ENCODE data around the gene ETV7.
"Not testable (repeated sequence)": the region's sequence is repeated elsewhere in the genome, so short reads cannot be mapped to it uniquely, and the experiment has no call there.

Gene ETV7

GRCh38 chr6:36382976-36383375 lies 4.5 kb downstream of the ETV7 start:
- DNase-seq = no peak

GRCh38 chr6:36381502-36382389 lies 5.7 kb downstream of the ETV7 start:
- no peak for DNase-seq

- DNase-seq = no peak
Observed at GRCh38 chr6:36380166-36380565, 7.3 kb downstream of the ETV7 start.

DNA sequence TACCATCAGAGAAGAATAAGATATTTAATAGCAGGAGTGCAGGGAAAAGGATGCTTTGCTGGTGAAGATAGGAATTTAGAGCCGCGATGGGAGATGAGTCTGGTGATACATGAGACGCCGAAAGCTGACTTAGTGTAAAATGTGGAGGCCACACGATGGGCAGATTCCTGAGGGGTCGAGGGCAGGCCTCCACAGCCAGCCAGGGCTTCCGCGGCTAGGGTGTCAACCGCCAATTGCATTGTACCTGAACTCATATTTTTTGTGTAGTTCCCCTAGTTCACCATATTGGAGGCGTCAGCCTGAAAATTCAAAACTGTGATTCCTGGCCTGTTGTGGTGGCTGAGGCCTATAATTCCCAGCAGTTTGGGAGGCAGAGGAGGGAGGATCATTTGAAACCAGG lies 8.5 kb downstream of the ETV7 start:
- DNase-seq = no peak

- DNase-seq = no peak
Observed at GRCh38 chr6:36378243-36378920, 9.1 kb downstream of the ETV7 start.

DNA sequence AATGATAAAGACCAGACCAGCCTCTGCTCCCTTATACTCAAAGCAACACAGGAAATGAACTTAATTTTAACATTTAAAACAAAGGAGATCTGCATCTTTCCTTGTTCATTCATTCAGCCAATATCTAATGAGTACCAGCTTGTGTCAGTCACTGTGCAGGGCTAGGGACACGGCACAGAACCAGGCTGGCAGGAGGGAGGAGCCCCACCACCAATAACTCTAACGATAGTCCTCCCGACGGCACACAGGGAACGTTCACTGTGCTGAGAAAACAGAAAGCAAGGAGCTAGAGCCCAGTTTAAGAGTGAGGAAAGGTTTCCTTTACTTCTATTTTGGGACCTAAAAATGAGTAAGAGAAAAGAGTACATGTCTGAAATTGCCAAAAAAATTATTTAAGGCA lies 9.9 kb downstream of the ETV7 start:
- no peak for DNase-seq

- no peak for DNase-seq
Observed at GRCh38 chr6:36376742-36377141, 10.7 kb downstream of the ETV7 start.

GRCh38 chr6:36376183-36376582 lies 11.3 kb downstream of the ETV7 start:
- no peak for DNase-seq

DNA sequence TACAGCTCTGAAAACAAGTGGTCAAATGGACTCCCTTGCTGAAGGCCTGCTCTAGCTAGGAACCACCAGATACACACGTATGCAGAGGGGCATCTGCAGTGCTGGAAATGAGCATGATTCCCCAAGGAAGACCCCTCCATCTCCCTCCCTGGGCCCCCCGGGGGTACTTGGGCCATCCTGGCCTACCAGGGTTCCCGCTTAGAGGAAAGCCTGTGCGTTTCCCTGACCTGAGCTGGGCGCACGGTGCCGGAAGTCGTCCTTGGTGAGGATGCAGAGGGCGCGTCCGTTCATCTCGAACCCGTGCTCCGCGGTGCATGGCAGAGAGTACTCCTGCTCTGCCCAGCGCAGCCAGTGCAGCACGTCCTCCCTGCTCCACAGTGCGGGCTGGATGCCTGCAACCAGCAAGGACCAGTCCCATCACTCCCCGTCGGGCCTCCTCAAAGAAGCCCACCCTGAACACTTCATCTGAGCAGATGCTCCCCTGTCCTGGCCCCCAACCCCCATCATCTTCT lies 11.8 kb downstream of the ETV7 start:
- no peak for DNase-seq

DNA sequence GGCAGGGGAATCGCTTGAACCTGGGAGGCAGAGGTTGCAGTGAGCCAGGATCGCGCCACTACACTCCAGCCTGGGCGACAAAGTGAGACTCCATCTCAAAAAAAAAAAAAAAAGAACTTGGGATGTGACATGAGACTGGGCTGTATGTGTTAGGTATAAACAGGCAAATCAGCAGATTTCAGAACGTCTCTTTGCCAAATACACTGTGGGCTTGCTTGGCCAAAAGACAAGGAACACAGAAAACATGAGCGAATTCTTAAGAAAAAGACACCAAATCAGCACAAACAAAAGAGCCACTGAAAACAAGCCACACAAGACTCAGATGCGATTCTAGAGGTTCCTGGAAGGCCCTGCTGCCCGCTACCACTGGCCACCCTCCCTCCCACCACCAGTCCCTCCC lies 12.5 kb downstream of the ETV7 start:
- no peak for DNase-seq

- DNase-seq = no peak
Observed at GRCh38 chr6:36374194-36374593, 13.3 kb downstream of the ETV7 start.

DNA sequence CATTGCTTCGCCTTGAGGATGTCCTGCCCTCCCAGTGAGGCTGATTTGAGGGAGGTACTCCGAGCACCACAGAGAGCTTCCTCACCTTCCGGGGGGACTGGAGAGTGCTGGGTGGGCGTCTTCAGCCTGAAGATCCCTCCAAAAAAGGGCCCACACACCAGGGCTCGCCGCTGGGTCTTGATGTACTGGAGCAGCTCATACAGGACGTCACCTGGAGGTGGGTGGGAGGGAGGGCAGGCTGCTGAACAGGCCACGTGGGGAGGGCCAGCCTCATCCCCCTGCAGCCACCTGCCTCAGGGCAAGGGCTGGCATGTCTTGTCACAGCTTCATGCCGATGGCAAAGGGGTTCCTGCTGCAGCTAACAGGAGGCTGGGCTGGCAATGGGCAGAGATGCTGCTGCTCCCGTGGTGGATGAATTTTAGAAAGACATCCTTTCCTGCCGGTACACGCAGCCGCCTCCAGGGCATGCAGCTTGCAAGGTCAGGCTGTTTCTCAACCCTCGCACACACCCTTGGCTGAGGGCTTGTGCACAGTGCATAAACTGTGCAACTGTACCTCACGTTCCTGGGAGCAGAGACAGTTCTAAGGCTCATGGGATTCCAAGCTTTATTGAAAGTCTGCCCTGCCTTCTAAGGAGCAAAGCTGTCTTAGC lies 14.0 kb downstream of the ETV7 start:
- no peak for DNase-seq

DNA sequence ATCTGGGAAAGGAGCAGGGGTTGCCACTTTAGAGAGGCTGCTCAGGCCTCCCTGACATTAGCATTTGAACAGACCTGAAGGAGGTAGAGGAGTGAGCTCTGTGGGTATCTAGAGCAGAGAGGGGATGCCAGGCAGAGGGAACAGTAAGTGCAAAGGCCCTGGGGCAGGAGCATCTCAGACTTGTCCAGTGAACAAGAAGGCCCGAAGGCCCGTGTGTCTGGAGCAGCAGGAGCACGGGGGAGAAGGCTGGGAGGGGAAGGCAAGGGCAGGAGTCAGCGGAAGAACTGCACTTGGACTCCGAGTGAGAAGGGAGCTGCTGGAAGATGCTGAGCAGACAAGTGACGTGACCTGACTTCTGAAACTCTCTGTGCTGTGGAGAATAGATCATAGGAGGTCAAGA lies 15.4 kb downstream of the ETV7 start:
- DNase-seq = no peak

GRCh38 chr6:36371211-36371610 lies 16.3 kb downstream of the ETV7 start:
- DNase-seq = no peak

- DNase-seq = no peak
Observed at GRCh38 chr6:36370638-36371037, 16.8 kb downstream of the ETV7 start.

- DNase-seq = no peak
Observed at GRCh38 chr6:36368921-36369865, 18.3 kb downstream of the ETV7 start.

GRCh38 chr6:36368421-36368820 lies 19.0 kb downstream of the ETV7 start:
- DNase-seq = no peak

DNA sequence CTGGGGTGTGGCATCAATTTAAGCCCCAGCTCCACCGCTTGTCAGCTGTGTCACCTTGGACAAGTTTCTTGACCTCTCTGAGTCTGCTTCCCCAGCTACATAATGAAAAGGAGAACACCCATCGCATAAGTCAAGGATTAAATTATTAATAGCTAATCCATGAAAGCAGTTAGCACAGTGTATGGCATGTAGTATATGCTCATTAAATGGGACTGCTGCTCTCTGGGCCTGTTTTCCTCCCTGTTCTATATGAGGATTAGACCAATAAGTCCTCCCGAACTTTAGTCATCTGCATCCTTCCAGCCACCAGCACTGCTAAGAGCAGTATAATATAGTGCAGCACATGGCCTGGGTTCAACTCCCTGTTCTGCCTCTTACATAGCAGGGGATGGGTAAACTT lies 19.7 kb downstream of the ETV7 start:
- DNase-seq = no peak

DNA sequence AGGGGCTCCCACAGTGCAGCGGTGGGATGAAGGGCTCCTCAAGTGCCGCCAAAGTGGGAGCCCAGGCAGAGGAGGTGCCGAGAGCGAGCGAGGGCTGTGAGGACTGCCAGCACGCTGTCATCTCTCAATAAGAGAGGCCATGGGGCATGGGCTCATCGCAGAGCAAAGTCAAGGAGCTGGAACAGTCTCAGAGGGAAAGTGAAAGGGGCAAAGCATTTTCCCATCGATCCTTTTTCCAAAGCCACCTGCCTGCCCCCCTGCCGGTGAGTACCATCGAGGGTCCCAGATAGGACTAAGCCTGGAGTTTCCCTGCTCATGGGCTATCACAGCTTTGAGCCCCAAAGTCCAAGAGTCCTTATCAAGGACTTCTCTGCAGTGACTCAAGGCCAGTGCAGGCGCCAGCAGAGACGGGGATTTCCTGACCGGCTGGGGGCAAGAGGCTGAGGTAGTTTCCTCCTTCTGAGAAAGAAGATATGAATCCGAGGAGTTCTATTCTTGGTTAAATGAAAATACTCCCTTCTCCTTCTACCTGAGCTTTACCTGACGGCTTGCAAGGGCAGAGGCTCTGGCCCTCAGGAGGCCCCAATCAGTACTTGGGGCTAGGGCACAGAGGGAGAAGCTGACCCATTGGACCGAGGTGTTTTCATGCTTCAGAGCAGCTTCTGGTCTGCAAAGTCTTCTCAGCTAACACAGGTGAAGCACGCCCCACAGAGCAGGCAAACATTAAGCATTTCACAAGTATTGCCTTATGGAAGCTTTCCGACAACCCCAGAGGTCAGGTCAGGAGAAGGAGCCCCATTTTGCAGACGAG lies 22.6 kb downstream of the ETV7 start:
- no peak for DNase-seq

- not testable (repeated sequence) for DNase-seq
Observed at GRCh38 chr6:36364061-36364635, 23.3 kb downstream of the ETV7 start.

GRCh38 chr6:36363371-36363752 lies 24.1 kb downstream of the ETV7 start:
- not testable (repeated sequence) for DNase-seq

Data from CD4-positive, alpha-beta T cell treated with Interleukin-10 for 1 hour (primary cell).